CD4-positive, alpha-beta T cell treated with Interleukin-1 beta for 1 hour (primary cell): Measurements from ENCODE around the gene ACACA.

Experiments
- DNase-seq, 2 donors: peaks; one replicate each; pipeline ENCODE4 v3.0.0-alpha.2; 2020 to 2022

ACACA gene

DNA sequence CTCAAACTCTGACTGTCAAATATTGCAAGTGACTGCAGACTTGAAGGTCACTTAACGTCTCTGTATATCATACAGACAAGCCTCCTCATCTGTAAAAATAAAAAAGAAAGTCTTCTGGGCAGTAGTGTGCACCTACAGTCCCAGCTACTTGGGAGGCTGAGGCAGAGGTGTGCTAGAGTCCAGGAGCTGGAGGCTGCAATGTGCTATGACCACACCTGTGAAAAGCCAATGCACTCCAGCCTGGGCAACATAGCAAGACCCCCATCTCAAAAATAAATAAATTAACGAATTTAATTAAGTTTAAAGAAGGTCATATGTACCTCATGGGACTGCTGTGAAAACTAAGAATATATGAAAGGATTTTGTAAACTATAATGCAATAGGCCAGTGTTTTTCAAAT, 65.8 kb downstream of the ACACA start:
- DNase-seq = no peak

DNA sequence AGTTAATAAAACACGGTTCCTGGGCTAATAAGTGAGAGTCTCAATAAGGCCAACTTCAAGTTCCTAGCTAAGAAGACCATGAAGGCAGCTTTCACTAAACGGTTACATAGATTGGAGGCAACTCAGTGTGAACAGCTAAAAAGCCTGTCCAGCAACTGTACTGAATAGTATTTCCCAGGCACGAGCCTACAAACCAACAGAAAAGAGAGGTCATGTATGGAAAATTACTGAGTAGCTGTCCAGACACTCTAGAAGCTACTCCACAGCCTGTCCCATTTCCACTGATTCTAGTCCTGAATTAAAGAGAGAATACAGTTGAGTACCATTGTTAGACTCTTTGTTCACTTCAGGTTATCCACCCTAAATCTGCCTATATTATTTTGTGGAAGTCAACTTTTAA, 67.3 kb downstream of the ACACA start:
- no peak for DNase-seq

- DNase-seq = no peak
Observed at GRCh38 chr17:37338847-37339246, 67.8 kb downstream of the ACACA start.

DNA sequence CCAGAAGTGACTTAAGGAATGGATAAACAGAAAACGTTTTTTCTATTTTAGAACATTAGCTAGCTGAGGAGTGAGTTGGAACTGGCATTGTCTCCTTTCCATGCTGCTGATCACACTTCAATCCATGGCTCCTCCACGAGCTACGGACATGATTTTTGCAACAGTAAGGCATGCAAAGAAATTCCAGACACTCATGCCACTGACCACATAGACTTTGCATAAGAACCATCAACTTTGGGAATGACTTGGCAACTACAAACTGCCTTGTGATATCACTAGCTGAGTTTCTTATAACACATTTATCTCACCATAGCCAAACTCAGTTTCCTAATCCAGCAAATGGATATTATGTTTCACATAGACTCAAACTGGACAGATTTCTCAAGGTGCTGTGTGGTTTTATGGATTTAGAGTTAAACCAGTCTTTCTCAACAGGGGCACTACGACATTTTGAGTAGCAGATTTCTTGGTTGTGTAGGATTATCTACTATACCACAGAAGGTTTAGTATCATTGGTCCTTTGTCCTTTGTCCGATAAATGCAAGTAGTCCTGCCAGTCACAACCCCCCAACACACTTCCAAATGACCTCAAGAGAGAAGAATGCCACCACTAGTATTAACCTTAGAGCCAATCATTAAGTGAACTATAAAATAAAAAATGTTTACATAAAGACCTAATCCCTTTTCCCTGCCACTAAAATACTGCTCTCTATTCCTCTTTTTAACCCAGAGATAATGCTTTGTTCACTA, 79.1 kb downstream of the ACACA start:
- DNase-seq = no peak

- DNase-seq = no peak
Observed at GRCh38 chr17:37322826-37323561, 83.6 kb downstream of the ACACA start.

GRCh38 chr17:37322106-37322505, 84.5 kb downstream of the ACACA start:
- no peak for DNase-seq

DNA sequence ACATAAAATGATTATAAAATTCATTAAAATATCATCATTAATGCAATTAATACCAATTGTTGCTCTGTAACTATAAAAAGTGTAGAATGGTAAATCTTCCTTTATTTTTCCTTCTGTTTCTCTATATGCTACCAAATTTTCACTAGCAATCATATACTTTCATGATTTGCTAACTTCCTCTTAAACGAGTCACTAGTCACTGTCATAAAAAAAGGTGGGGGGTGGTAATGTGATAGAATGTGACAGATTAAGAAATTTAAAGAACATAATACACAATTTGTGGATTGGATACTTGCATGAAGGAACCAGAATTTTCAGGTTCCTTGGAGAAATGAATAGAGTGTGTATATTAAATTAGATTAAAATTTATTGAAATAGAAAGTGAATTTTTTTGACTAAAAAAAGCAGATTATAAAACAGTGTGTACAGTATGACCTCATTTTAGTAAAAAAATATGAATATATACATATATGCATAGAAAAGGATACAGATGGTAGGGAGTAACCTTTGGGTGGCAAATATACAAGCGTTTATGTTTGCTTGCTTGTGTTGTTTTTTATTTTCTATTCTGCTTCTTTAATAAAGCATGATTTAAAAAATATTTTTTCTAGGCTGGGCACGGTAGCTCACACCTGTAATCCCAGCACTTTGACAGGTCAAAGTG, 87.6 kb downstream of the ACACA start:
- DNase-seq = no peak

DNA sequence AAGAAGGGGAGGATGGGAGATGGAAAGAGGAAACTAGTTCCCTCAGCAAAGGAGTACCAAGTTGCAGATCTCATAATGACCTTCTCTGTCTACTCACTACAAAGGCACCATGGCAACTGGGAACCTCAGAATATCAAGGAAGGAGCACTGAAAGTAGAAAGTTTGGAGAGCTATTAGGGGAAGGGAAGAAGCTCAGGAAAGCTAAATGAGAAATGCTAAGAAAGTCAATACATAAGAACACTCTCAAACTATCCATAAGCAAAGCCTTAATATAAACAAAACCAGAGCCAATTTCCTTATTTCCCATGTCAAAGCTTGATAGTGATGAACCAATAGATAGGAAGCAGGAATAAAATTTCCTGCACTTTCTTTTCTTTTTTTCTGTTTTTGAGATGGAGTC, 88.8 kb downstream of the ACACA start:
- no peak for DNase-seq

DNA sequence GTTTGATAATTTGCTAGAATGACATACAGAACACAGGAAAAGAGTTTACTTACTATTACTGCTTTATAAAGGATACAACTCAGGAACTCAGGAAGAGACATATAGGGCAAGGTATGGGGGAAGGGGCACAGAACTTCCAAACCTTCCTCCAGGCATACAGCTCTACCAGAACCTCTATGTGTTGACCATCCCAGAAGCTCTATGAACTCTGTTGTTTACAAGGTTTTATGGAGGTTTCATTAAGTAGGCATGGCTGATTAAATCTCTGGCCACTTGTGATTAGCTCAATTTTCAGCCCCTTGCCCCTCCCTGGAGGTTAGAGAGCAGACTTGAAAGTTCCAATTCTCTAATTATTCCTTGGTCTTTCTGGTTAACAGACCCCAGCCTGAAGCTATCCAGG, 91.0 kb downstream of the ACACA start:
- DNase-seq = no peak

DNA sequence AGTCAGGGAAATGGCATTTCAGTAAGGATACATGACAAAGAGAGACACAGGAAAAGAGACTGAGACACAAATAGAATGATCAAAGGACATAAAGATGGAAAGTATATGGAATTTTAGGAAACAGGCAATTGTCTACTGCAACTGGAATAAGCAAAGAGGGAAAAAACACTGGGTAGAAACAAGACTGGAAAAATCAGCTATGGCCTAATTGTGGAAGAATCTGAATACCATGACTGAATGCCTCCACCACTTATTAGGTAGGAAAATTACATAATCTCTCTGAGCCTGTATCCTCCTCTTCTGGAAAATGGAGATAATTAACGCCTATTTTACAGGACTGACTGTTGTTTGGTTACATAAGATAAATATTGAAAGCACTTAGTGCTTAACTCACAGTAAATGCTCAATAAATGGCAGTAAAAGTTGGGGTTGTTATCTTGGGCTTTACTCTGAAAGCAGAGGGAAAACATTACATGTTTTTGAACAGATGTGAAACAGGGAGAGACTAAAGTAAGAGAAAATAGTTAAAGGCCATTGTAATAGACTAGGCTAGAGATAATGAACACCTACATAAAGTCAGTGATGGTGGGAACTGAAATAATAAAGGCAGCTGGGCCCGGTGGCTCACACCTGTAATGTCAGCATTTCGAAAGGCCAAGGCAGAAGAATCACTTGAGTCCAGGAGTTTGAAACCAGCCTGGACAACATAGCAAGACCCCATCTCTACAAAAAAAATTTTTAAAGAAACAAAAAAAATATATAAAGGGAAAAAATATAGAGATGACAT, 94.3 kb downstream of the ACACA start:
- DNase-seq = no peak

DNA sequence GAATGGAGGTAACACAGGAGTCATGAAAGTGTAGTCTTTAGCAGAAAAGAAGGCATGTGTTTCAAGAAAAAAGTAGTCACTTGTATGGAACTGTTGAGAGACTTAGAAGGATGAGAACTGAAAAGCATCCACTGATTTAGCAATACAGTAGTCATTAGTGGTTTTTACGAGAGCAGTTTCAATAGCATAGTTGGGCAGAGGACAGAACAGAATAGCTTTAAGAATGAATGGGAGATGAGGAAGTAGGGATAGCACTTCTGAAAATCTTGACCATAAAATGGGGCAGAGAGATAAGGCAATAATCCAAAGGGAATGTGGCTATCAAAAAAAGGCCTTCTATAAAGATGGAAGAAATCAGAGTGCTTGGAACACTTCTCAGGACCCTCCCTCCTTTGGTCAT, 95.7 kb downstream of the ACACA start:
- no peak for DNase-seq

DNA sequence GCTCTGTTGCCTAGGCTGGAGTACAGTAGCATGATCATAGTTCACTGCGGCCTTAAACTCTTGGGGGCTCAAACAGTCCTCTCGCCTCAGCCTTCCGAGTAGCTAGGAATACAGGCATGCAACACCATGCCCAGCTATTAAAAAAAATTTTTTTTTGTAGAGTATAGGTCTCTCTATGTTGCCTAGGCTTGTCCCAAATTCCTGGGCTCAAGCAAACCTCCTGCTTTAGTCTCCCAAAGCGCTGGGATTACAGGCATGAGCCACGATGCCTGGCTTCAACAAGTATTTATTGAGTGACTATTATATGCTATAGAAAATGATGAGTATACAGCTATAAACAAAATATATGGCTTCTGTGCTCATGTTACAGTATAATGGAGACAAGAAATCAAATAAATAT, 97.6 kb downstream of the ACACA start:
- DNase-seq = no peak

- no peak for DNase-seq
Observed at GRCh38 chr17:37305406-37305905, 101.2 kb downstream of the ACACA start.

DNA sequence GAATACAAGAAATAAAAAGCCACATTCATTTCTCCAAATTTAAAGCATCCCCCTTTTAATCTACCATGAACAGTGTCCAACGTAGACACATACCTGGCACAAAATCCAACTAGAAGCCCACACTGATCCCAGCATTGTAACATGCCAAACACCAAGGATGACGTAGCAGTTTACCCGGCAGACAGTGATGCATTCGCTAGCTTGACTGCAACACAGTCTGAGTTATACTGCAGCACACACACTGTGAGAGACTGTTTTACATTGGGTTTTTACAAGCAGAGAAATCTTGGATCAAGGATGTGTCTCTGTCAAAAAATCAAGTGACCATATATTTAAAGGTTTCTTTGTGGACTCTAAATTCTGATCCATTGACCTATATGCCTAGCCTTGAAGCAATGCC, 105.3 kb downstream of the ACACA start:
- no peak for DNase-seq

DNA sequence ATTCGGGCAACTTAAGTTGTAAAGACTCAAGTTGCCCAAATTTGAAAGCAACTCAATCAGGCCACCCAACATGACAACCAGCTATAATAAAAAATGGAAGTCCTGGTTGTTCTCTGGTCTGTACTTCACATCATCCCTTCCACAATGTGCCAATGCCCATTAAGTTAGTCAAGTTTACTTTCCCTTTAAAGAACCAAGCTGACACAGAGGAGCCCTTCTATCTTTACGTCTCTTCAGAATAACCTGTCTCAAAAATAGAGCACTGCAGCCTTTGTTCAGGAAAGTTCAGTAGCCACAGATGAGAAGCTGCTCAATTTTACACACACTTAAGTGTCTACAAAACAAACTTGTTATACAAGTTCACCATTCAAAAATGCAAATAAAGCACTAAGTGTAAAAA, 106.0 kb downstream of the ACACA start:
- no peak for DNase-seq

GRCh38 chr17:37299257-37299980, 107.2 kb downstream of the ACACA start:
- no peak for DNase-seq

DNA sequence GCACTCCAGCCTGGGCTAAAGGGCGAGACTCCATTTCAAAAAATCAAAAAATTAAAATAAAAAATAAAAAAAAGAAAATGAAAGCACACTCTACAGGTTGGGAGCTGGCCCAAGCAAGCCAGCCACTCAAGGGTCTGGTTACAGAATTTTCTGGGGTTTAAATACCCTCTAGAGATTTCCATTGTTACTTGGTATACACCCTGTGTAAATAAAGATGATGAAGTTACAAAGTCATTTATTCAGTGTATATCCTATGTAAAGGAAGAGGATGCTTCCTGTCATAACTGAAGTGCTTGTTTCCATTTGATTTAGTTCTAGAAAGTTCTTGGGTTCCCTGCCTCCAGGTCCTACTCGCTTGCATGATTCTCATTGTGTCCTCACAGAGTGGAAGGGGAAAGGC, 110.7 kb downstream of the ACACA start:
- DNase-seq = no peak

- DNase-seq = no peak
Observed at GRCh38 chr17:37294888-37295287, 111.7 kb downstream of the ACACA start.

- no peak for DNase-seq
Observed at GRCh38 chr17:37293770-37294169, 112.9 kb downstream of the ACACA start.

DNA sequence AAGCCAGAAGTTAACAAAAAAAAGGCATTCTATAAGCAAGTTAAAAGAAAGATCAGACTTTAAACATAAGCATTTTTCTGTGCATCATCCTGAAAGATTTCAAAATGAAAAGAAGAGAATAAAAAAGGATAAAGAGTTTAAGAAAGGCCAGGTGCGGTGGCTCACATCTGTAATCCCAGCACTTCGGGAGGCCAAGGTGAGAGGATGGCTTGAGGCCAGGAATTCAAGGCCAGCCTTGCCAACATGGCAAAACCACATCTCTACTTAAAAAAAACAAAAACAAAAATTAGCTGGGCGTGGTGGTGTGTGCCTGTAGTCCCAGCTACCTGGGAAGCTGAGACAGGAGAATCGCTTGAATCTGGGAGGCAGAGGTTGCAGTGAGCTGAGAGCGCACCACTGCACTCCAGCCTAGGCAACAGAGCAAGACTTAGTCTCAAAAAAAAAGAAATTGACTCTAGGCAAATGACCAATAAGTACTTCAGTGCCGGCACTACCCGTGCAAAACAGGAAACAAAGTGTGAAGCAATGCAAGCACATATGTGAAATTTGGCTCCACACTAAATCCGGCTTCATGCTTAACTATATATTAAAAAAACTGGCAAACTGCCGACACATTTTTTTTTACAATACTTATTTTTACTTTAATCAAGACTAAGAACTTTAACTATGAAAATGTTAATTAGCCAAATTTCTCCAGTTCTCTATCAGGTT, 114.1 kb downstream of the ACACA start:
- peak in 1 of 2 donors; percentile 26 for DNase-seq

DNA sequence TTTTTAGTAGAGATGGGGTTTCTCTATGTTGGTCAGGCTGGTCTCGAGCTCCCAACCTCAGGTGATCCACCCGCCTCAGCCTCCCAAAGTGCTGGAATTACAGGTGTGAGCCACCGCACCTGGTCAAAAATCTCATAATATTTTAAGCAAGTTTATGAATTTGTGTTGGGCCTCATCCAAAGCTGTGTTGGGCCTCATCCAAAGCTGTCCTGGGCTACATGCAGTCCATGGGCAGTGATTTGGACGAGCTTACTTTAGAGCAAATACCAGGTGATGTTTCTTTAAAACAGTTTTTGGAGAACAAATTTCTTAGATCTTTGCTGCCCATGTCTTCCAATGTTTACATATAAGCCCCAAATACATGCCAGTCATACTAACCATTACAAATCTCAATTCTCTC, 115.3 kb downstream of the ACACA start:
- no peak for DNase-seq

DNA sequence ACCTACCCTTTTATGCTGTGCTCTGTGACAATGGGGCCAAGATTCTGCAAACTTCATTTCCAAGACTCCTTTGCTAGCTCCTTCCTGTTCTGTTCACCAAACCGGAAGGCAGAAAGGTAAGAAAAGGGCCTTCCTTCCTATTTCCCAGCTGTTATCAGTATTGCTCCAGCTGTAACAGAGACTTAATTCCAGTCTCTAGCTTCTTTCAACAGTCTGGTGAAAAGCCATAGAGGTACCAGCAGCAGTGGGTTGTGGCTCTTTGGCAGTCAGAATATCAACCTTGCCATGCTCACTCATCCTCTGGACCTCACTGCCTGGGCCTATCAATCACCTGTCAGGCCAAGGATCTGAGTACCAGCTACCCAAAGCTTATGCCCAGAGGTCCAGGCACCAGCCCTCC, 120.2 kb downstream of the ACACA start:
- DNase-seq = no peak
